ENCODE data around the gene PTPRG.

PTPRG gene

DNA sequence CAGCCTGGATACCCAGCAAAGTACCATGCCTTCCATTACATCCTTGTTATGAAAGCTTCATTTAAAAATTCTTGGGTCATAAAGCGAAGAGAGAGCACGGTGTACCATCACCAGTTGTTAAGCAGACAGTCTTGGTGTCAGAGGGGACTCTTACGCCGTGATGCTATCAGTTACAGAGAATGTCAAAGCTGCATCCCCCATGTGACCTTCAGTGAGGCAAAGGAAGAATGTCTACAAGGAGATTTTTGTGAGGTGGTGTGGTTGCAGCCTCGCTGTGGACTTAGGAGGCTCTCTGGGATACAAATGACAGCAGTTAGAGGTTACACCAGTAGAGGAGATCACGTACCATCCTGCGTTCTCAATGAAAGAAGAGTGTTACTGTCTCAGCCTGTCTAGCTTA is 533.7 kb downstream of the PTPRG start:
- Histone ChIP-seq H3K4me1 (ENCODE audit: control insufficient read depth, insufficient read depth, low read length) (no peaks in the 10 kb centered on the region), H3K4me3 (ENCODE audit: low read length) (no peak overlapping the region), H3K9me3 (ENCODE audit: control insufficient read depth, low read length) (no peaks in the 10 kb centered on the region), H3K9ac (ENCODE audit: low read length) (no peak overlapping the region), H3K27me3 (ENCODE audit: control insufficient read depth, insufficient read depth, low read length) (no peaks in the 10 kb centered on the region), H3K36me3 (ENCODE audit: control insufficient read depth, insufficient read depth, low read length) (no peaks in the 10 kb centered on the region)

DNA sequence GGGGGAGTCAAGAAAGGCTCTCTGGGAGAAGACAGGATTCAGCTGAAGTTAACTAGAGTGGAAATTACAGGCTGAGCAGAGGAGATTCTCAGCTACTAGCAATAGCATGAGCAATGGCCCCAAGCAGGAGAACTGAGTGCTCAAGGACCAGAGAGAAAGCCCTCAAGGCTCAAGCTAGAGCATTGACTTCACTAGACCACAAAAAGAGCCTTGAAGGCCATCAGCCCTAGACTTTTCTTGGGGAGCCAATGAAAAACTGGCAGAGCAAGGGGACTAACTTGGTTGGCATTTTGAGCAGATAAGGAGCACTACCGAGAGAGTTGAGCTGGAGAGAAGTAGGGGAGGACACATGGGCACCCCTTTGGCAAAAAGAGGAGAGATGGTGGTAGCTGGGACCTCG is 534.4 kb downstream of the PTPRG start:
- H3K4me1 ChIP-seq (ENCODE audit: control insufficient read depth, insufficient read depth, low read length) = no peaks in the 10 kb centered on the region
- H3K36me3 ChIP-seq (ENCODE audit: control insufficient read depth, insufficient read depth, low read length) = no peaks in the 10 kb centered on the region
- H3K9ac ChIP-seq (ENCODE audit: low read length) = no peak overlapping the region
- no peaks in the 10 kb centered on the region for H3K9me3 ChIP-seq (ENCODE audit: control insufficient read depth, low read length)
- no peaks in the 10 kb centered on the region for H3K27me3 ChIP-seq (ENCODE audit: control insufficient read depth, insufficient read depth, low read length)
- H3K4me3 ChIP-seq (ENCODE audit: low read length) = no peak overlapping the region

DNA sequence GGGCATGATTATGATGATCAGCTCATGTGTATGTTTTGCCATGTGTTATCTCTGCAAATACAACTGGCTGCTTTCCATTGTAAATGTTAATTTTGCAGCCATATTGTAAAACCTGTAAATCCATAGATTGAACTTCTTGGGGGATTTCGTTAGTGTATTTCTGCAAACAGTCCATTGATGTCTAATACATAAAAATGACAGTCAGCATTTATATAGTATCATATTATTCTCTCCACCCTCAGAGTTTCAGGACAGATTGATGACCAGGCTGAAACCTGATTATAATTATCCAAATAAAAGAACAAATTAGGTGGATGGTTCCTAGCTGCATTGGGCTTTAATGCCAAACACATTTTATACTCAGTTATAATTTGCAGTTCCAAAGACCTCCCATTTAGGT is 535.1 kb downstream of the PTPRG start:
- Histone ChIP-seq H3K9ac (ENCODE audit: low read length) (no peak overlapping the region), H3K4me3 (ENCODE audit: low read length) (no peak overlapping the region), H3K36me3 (ENCODE audit: control insufficient read depth, insufficient read depth, low read length) (no peaks in the 10 kb centered on the region), H3K4me1 (ENCODE audit: control insufficient read depth, insufficient read depth, low read length) (no peaks in the 10 kb centered on the region), H3K9me3 (ENCODE audit: control insufficient read depth, low read length) (no peaks in the 10 kb centered on the region), H3K27me3 (ENCODE audit: control insufficient read depth, insufficient read depth, low read length) (no peaks in the 10 kb centered on the region)

DNA sequence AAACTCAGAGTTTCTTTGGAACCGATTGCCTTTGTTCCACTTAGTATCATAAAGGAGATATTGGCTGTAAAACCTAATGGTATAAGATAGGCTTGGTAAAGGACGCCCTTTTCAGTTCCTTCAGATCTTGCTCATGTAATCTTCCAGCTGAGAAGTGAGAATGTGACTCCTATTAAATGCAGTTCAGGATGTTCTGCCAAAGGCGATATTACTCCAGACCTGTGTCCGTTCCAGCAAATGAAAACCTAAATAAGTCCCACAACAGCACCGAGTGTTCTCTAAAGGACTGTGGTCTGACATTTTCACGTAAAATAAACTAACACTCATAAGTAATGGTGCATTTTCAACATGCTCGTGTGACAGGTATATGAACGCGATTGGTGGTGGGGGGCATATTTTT is 535.8 kb downstream of the PTPRG start:
- no peak overlapping the region for H3K4me3 ChIP-seq (ENCODE audit: low read length)
- no peaks in the 10 kb centered on the region for H3K9me3 ChIP-seq (ENCODE audit: control insufficient read depth, low read length)
- no peak overlapping the region for H3K9ac ChIP-seq (ENCODE audit: low read length)
- H3K36me3 ChIP-seq (ENCODE audit: control insufficient read depth, insufficient read depth, low read length) = no peaks in the 10 kb centered on the region
- H3K27me3 ChIP-seq (ENCODE audit: control insufficient read depth, insufficient read depth, low read length) = no peaks in the 10 kb centered on the region
- no peaks in the 10 kb centered on the region for H3K4me1 ChIP-seq (ENCODE audit: control insufficient read depth, insufficient read depth, low read length)

DNA sequence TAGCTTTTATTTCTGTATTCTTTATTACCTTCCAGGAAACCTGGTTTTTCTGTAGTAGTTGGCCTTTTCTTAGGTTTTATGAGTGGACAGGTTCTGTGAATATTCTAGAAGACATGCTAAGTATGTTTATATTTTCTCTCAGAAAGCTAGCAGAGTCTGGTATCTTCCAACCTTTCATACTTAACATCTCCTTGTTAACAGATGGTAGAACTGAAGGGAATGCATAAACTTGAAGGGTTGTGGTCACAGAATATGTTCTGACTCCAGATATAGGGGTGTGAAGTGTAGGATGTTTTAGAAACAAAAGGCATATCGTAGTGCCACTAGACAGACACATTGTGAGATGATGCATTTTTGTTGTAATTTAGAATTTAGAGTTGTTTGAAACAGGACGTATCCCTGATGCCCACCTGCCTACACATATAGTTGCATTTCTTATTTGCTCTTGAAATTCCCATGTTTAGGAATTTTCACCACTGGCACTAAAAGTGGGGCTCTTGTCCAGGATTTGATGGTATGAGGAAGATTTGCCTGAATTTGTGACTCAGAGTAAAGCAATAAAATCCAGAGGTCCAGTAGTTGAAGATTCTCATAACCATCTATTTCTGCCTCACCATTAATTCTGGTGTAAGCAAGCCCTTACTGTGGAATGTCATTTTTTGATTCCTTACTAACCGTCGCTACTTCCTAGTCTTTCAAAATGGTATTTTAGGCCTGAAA is 537.4 kb downstream of the PTPRG start:
- H3K9me3 ChIP-seq (ENCODE audit: control insufficient read depth, low read length) = no peaks in the 10 kb centered on the region
- no peak overlapping the region for H3K9ac ChIP-seq (ENCODE audit: low read length)
- no peaks in the 10 kb centered on the region for H3K4me1 ChIP-seq (ENCODE audit: control insufficient read depth, insufficient read depth, low read length)
- H3K4me3 ChIP-seq (ENCODE audit: low read length) = no peak overlapping the region
- no peaks in the 10 kb centered on the region for H3K36me3 ChIP-seq (ENCODE audit: control insufficient read depth, insufficient read depth, low read length)
- H3K27me3 ChIP-seq (ENCODE audit: control insufficient read depth, insufficient read depth, low read length) = no peaks in the 10 kb centered on the region

DNA sequence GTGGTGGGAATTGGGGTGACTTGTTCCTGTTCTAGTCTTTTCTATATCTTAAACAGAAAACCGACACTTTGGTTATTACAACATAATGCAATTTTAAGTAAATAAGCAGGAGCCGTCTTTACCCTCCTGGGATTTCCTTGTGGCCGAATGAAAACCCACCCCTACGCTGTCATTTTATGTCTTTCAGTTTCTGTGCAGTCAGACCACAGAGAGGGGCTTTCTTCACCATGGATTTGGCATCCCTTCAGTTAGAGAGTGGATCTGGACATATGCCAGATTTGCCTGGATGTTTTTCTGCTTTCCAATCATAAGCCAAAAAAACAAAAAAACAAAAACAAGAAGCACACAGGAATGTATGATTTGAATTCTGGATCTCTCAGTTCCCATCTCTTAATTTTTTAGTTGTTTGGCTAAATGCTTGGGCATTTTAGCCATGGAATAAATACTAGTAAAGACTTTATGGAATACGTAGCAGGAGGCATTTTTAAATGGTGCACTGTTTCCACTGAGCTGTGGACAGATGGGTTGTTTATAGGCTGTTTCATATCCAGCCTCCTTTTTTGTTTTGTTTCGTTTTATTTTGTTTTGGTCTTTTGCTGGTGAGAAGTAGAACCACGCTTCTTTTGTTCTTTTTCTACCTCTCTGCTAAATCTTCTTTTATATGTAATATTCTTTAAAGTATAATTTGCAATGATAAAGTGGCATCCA is 539.1 kb downstream of the PTPRG start:
- Histone ChIP-seq H3K9ac (ENCODE audit: low read length) (no peak overlapping the region), H3K4me3 (ENCODE audit: low read length) (no peak overlapping the region), H3K27me3 (ENCODE audit: control insufficient read depth, insufficient read depth, low read length) (no peaks in the 10 kb centered on the region), H3K9me3 (ENCODE audit: control insufficient read depth, low read length) (no peaks in the 10 kb centered on the region), H3K4me1 (ENCODE audit: control insufficient read depth, insufficient read depth, low read length) (no peaks in the 10 kb centered on the region), H3K36me3 (ENCODE audit: control insufficient read depth, insufficient read depth, low read length) (no peaks in the 10 kb centered on the region)

DNA sequence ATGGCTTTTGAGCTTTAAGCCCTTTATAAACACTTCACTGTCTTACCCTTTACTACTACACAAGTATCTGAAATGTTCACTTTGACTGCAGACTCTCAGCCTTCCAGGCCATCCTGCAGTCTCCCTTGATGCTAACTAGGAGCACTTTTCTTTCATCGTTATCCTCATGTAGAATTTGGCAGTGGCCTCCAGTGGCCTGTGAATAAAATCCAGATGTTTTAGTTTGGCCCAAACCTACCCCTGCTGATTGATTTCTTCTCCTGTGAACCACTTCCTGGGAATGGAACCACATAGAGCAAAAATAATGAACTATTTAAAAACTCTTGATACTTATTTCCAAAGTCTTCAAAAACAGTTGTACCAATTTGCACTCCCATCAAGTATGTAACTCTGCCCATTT is 540.1 kb downstream of the PTPRG start:
- Histone ChIP-seq H3K4me3 (ENCODE audit: low read length) (no peak overlapping the region), H3K9me3 (ENCODE audit: control insufficient read depth, low read length) (no peaks in the 10 kb centered on the region), H3K4me1 (ENCODE audit: control insufficient read depth, insufficient read depth, low read length) (no peaks in the 10 kb centered on the region), H3K27me3 (ENCODE audit: control insufficient read depth, insufficient read depth, low read length) (no peaks in the 10 kb centered on the region), H3K36me3 (ENCODE audit: control insufficient read depth, insufficient read depth, low read length) (no peaks in the 10 kb centered on the region), H3K9ac (ENCODE audit: low read length) (no peak overlapping the region)

DNA sequence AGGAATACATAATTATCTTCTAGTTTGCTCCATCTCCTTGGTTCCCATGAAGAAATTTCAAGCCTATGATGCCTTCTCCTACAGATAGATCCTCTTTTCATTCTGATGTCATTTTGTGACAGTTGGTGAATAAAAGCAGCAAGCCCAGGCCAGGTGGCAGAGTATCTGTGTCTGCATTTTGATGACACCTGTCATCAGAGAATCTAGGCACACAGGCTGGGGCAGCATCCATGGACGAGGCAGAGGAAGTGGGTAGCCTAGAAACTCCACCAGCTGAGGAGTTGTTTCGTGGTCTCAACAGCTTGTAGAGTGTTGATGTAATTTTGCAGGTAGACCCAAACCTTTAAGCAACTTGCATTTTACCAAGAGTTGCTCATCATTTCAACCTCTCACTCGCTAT is 542.2 kb downstream of the PTPRG start:
- no peaks in the 10 kb centered on the region for H3K27me3 ChIP-seq (ENCODE audit: control insufficient read depth, insufficient read depth, low read length)
- H3K9me3 ChIP-seq (ENCODE audit: control insufficient read depth, low read length) = no peaks in the 10 kb centered on the region
- no peak overlapping the region for H3K9ac ChIP-seq (ENCODE audit: low read length)

DNA sequence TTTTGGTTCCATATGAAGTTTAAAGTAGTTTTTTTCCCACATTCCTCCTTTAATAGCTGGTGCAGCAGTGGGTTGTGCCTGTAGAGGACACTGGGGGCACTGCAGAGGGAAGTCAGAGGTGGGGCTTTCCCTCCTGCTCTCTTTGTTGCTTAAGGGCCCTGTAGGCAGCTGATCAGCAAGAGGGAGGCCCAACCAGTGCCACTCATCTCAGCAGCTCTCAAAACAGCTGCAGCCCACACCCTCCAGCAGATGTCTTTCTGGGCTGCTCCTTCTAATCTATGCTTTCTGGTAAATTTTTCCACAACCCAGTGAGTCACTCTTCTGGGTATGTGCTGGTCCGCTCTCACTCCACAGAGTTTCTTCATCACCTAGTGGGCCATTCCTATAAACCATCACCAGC is 548.2 kb downstream of the PTPRG start:
- no peaks in the 10 kb centered on the region for H3K36me3 ChIP-seq (ENCODE audit: control insufficient read depth, insufficient read depth, low read length)
- H3K4me1 ChIP-seq (ENCODE audit: control insufficient read depth, insufficient read depth, low read length) = no peaks in the 10 kb centered on the region

More for the DNA sequence above, 542.2 kb downstream of the PTPRG start:
- Histone ChIP-seq H3K4me1 (ENCODE audit: control insufficient read depth, insufficient read depth, low read length) (no peaks in the 10 kb centered on the region), H3K4me3 (ENCODE audit: low read length) (no peak overlapping the region), H3K36me3 (ENCODE audit: control insufficient read depth, insufficient read depth, low read length) (no peaks in the 10 kb centered on the region)

DNA sequence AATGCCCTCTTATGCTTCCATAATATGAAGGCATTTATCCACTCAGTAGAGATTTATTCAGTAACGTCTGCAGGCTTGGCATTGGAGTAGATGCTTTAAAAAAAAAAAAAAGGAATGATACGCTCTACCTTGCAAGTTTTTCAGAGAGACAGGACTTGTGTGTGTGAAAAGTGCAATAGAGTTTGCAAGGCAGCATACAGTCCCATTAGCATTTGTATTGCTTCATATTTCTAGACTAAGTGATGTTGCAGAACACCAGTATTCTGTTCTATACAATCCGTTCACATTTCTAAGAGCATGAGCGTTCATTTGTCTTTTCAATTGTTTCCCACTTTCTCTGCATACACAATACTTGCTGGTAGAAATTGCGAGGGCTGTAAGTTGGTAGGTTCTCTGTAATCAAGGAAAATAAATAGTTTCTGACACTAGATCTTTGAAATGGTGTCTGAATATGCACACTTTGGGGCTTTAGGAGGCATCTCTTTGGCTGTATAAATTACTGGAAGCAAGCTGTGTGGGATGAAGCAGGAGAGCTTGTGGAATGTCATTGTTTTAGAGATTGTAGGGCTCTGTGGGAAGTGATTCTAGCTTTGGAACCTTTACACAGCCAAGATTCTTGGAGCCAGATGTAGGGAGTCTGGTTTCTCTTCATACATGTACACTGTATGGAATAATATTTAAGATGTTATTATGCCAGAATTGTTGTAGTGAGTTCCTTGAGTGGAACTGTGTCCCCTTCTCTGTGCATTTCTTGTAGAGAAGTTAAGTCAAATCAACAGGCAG is 549.3 kb downstream of the PTPRG start:
- H3K4me3 ChIP-seq (ENCODE audit: low read length) = no peak overlapping the region
- no peaks in the 10 kb centered on the region for H3K4me1 ChIP-seq (ENCODE audit: control insufficient read depth, insufficient read depth, low read length)
- H3K27me3 ChIP-seq (ENCODE audit: control insufficient read depth, insufficient read depth, low read length) = no peaks in the 10 kb centered on the region
- H3K36me3 ChIP-seq (ENCODE audit: control insufficient read depth, insufficient read depth, low read length) = no peaks in the 10 kb centered on the region
- no peak overlapping the region for H3K9ac ChIP-seq (ENCODE audit: low read length)
- no peaks in the 10 kb centered on the region for H3K9me3 ChIP-seq (ENCODE audit: control insufficient read depth, low read length)

More for the DNA sequence above, 548.2 kb downstream of the PTPRG start:
- Histone ChIP-seq H3K27me3 (ENCODE audit: control insufficient read depth, insufficient read depth, low read length) (no peaks in the 10 kb centered on the region), H3K9me3 (ENCODE audit: control insufficient read depth, low read length) (no peaks in the 10 kb centered on the region), H3K9ac (ENCODE audit: low read length) (no peak overlapping the region), H3K4me3 (ENCODE audit: low read length) (no peak overlapping the region)

DNA sequence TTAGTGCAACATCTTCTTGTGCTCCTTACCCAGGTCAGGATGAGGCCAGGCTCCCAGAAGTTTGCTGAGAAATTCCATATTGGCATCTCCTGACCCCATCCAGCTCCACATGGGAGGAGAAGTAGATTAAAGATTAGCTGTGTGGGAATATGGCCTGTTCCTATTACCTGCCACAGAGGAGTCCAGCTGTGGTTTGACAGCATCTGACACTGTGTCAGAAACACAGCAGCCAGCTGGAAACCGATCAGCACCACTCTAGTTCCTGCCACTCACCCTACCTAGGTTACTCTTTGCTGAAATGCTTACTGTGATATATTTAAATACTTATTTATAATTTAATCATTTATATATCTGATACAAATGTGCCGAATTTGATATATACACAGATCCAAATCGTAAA is 551.7 kb downstream of the PTPRG start:
- Histone ChIP-seq H3K4me3 (ENCODE audit: low read length) (no peak overlapping the region), H3K4me1 (ENCODE audit: control insufficient read depth, insufficient read depth, low read length) (no peaks in the 10 kb centered on the region), H3K9me3 (ENCODE audit: control insufficient read depth, low read length) (no peaks in the 10 kb centered on the region), H3K9ac (ENCODE audit: low read length) (no peak overlapping the region), H3K36me3 (ENCODE audit: control insufficient read depth, insufficient read depth, low read length) (no peaks in the 10 kb centered on the region), H3K27me3 (ENCODE audit: control insufficient read depth, insufficient read depth, low read length) (no peaks in the 10 kb centered on the region)

DNA sequence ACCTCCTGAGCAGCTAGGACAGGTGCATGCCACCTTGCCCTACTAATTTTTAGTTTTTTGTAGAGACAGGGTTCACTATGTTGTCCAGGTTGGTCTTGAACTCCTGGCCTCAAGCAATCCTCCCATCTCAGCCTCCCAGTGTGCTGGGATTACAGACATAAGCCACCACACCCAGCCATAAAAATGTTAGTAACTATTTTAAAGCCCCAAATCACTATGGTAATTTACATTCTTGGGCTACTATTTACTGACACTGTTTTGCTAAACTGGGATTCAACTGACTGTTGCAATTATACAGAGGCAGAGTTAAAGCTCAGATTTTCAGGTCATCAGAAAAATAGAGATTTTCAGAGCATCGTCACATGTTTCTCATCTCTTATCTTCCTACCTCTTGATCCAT is 553.4 kb downstream of the PTPRG start:
- Histone ChIP-seq H3K36me3 (ENCODE audit: control insufficient read depth, insufficient read depth, low read length) (no peaks in the 10 kb centered on the region), H3K9me3 (ENCODE audit: control insufficient read depth, low read length) (no peaks in the 10 kb centered on the region), H3K4me3 (ENCODE audit: low read length) (no peak overlapping the region), H3K4me1 (ENCODE audit: control insufficient read depth, insufficient read depth, low read length) (no peaks in the 10 kb centered on the region), H3K9ac (ENCODE audit: low read length) (no peak overlapping the region), H3K27me3 (ENCODE audit: control insufficient read depth, insufficient read depth, low read length) (no peaks in the 10 kb centered on the region)

Data from mucosa of stomach (tissue), 1 donor.